Measurements from ENCODE around the gene CLIC3.

The CLIC3 gene

DNA sequence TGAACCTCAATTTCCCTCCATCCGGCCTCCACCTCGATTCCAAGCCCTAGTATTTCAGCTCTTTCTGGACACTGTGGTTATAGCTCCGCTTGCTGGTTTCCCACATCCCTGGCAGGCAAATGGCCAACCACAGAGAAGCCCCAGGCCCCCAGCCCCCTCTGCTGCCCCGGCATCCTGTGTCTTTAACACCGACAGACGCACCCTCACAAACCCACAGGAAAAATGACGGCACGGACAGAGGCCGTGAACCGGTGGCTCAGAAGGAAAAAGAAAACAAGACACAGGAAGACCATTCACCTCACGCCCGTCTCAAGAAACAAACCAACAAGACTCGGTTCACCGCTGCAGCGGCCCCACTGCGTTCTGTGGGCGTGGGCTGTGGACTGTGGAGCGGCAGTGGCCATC lies 1.5 kb upstream of the CLIC3 start:
- no peak for DNase-seq

DNA sequence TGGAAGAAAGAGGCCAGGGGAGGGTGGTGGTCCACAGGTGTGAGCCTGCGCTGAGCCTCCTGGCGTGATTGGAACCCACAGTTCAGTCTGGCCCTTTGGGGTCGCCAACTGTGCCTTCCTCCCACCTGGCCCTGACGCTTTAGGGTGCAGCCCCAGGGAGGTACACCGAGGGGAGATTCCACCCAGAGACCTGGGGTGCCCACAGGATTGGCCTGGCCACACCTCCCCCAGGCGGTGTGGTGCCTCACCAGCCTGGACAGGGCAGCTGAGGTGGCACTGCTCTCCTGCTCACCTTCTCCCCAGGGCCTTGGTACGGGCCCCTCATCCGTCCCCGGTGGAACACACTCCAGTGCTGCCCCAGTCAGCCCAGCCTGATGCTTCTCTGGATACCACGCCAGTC lies 1.0 kb upstream of the CLIC3 start:
- no peak for DNase-seq

DNA sequence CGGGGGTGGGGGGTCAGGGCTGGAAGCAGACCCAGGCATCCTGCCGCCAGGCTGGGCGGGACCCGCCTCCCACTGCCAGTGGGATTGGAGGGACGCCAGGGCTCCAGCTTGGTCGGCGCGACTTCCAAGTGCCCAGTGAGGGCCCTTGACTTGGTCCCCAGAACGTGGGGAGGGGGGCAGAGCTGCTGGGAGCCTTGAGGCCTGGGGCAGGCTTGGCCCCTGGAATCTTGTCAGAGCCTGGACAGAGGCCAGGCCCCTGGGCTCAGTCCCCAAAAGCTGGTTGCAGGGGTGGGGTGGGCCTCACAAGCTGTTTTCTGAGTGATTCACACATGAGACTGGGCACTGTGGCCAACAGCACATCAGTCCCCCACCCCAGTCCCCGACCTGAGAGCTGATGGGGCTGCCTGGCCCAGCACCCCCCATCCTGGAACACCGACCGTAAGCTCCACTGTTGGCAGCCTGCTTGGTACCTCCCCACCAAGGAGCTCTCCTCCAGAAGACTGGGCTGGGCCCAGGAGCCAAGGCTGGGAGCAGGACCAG lies 526 bp downstream of the CLIC3 start:
- DNase-seq, result peak in 1 of 2 experiments; percentile 30

- DNase-seq, result no peak
Observed at GRCh38 chr9:136995362-136995761, 1.0 kb downstream of the CLIC3 start.

- DNase-seq, result no peak
Observed at GRCh38 chr9:136994888-136995230, 1.5 kb downstream of the CLIC3 start.

GRCh38 chr9:136994180-136994887 lies 2.0 kb downstream of the CLIC3 start:
- no peak for DNase-seq

DNA sequence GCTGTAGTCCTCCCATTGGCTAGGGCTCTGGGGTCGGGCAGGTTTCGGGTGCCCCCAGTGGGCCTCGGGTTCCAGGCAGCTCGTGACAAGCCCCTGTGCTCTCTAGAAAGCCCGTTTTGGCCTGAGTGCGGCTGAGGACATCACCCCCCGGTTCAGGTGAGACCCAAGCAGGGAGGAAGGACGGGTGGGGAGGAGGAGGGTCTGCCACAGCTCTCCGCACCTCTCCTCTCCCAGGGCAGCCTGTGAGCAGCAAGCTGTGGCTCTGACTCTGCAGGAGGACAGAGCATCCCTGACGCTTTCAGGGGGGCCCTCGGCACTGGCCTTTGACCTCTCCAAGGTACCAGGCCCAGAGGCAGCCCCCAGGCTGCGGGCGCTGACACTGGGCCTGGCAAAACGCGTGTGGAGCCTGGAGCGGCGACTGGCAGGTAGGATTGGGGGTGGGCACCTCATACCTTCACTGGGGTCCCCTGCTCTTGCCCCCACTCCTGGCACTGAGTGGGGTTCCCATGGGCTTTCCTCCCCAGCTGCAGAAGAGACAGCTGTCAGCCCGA lies 3.5 kb downstream of the CLIC3 start:
- DNase-seq, result no peak

GRCh38 chr9:136991993-136992818 lies 4.2 kb downstream of the CLIC3 start, which contains the start of gene PAXX:
PAXX (plus strand) TSS chr9:136992422; CDS start chr9:136992444, 22 bp downstream.
- peak; percentile 20 to 80 for DNase-seq

DNA sequence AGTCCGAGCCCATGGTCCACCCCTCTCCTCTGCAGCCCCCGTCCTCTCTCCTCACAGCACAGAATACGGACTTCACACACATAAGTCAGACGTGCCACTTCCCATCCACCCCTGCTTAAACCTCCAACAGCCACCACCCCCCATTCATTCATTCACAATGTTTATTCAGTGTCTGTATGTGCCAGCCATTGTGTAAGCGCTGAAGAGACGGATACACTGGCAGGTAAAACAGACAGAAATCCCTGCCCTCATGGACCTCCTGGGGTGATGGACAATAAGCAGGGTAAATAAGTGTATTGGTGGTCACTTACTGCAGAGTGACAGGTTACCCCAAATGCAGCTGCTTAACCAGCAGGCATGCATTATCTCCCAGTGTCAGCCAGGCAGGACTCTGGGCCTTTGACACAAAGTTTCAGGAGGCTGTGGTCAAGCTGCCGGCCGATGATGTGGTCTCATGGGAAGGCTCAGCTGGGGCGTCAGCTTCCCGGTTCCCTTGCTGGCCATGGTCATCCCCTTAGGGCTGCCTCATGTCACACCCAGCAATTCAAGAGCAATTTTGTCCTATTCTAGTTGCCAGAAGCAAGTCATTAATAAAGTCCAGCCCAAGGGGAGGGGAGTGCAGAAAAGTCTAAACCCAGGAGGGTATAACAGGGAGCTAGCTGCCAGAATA lies 6.0 kb downstream of the CLIC3 start:
- DNase-seq, result no peak

DNA sequence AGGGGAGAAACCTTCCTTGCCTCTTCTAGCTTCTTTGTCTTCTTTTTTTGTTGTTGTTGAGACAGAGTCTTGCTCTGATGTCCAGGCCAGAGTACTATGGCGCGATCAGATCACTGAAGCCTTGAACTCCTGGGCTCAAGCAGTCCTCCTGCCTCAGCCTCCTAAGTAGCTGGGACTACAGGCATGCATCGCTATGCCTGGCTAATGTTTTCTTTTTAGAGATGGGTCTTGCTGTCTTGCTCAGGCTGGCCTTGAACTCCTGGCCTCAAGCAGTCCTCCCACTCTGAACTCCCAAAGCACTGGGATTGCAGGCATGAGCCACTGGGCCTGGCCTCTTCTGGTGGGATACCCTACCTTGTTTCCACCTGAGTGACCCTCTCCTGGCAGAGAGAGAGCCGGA lies 7.5 kb downstream of the CLIC3 start:
- no peak for DNase-seq

GRCh38 chr9:136985853-136986252 lies 10.5 kb downstream of the CLIC3 start:
- DNase-seq, result no peak

GRCh38 chr9:136985027-136985602 lies 11.3 kb downstream of the CLIC3 start:
- no peak for DNase-seq

GRCh38 chr9:136984464-136985026 lies 11.8 kb downstream of the CLIC3 start:
- no peak for DNase-seq

DNA sequence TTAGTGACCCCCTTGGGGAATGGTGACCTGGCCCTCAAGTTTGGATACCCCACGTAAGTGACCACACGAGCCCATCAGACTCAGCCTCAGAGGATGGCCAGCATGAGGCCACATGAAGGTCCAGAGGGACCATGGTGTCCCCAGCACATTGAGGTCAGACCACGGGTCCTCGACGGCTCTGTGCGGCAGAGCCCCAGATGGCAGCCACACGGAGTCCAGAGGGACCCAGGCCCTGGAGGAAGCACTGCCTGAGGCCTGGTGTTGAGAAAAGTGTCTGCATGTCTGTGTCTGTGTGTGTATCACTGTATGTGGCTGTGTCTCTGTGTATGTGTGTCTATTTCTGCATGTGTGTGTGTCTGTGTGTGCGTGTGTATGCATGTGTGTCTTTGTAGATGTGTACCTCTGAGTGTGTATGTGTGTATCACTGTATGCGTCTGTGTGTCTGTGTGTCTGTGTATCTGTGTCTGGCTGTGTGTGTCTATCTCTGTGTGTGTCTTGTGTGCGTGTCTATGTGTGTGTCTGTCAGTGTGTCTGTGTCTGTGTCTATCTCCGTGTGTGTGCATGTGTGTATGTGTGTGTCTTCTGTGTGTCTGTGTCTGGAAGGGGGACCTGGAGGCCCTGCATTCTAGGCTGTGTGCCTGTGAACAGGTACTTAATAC lies 12.6 kb downstream of the CLIC3 start:
- no peak for DNase-seq

DNA sequence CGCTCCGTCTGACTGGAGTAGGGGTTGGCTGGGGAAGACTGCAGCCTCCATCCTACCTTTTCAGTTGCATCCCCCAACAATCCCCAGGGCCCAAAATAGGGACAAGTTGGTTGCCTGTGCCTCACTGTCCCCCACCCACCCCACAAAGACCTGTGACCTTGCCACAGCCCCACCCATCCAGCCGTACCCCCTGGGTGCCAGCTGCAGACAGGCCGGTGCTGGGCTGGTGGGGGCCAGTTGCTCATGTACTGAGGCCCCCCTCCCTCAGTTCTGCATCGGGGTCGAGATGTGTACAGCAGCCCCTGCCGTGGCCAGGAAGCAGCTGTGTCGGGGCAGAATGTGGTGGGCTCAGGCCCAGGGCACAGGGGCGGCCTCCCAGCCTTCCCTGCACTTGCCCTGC lies 13.2 kb downstream of the CLIC3 start:
- DNase-seq, result no peak

- no peak for DNase-seq
Observed at GRCh38 chr9:136982232-136983051, 13.9 kb downstream of the CLIC3 start, which contains the start of gene LCNL1. LCNL1 (plus strand) TSS chr9:136982993; CDS start chr9:136983587, 594 bp downstream.

DNA sequence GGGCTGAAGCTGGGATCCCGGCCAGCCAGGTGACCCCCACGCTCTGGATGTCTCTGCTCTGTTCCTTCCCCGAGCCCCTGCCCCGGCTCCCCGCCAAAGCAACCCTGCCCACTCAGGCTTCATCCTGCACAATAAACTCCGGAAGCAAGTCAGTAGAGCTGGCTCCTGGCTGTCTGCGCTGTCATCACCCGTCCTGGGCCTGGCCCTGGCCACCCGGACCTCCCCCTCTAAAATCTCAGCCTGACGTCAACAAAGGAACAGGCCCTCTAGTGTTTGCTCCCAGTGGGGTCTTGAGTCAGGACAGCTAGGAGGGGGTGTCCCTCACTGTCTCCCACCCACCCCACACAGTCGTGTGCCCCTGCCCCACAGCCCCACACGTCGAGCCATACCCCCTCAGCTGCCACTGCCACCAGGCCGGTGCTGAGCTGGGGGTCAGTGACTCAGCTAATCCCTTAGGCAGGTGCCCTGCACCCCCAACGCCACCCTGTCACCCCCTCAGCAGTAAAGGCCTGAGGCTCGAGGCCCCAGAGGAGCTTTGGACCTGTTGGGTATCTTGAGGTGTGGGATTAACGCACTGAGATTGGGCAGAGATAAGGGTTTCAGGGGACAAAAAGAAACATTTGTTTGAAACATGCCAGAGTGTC lies 14.7 kb downstream of the CLIC3 start:
- DNase-seq, result no peak

- no peak for DNase-seq
Observed at GRCh38 chr9:136980669-136981478, 15.5 kb downstream of the CLIC3 start.

Measured in NCI-H446 (cell line).